ENCODE measurements around the gene DMBX1.

The DMBX1 gene

DNA sequence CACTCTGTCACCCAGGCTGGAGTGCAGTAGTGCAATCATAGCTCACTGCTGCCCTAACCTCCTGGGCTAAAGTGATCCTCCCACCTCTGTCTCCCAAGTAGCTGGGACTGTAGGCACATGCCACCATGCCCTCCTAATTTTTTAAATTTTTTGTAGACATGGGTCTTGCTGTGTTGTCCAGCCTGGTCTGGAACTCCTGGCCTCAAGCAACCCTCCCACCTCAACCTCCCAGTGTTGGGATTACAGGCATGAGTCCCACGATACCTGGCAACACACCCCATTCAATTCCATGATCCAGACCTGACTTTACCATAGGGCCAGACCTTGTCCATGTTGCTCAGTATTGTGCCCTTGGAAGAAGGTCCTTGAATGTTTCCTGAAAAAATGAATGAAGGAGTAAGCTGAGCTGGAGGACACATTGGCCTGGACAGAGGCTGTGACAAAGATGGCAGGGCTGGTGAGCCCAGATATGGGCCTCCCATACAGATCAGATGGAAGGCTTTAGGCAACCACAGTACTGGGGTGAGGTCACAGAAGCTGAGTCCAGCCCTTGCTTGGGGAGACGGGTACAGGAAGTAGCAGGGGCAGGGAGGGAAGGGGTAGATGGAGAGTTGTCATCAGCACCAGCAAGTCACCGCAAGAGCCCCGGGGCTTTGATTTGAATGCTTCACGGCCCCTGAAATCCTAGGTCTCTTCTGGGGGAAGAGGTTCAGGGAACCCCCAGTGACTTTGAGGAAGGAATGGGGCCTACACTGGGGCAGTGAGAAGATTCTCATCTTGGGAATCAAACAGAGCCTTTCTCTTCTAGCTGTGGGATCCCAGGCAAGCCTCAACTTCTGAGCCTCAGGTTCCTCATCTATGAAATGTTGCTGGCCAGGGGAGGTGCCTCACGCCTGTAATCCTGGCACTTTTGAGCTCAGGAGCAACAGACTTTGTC, 40.1 kb upstream of the DMBX1 start:
- peaks cover 26% of the 10 kb centered on the region for H3K27me3 ChIP-seq (replicated peaks; ENCODE audit: control insufficient read depth, insufficient read depth, low read length, poor library complexity, severe bottlenecking)

DNA sequence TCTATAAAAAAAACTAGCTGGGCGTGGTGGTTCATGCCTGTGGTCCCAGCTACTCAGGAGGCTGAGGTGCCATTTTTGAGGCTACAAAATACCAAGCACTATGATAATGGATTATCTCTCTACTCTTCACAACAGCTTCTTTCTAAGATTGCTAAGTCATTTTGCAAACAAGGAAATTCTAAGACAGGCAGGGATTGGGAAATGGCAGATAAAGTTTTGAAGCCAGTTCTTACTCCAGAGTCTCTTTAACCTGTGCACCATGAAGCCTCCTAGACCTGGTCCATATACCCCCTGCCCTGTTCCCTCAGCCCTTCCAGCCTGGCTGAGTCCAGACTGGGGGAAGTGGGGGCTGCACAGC, 39.5 kb upstream of the DMBX1 start:
- peaks cover 6% of the 10 kb centered on the region for H3K4me1 ChIP-seq (ENCODE audit: control insufficient read depth, insufficient read depth, low read length, poor library complexity, severe bottlenecking)
- H3K36me3 ChIP-seq (ENCODE audit: control insufficient read depth, insufficient read depth, low read length), result no peaks in the 10 kb centered on the region
- H3K27me3 ChIP-seq (replicated peaks; ENCODE audit: control insufficient read depth, insufficient read depth, low read length, poor library complexity, severe bottlenecking), result peaks cover 26% of the 10 kb centered on the region

More for the DNA sequence above, 40.1 kb upstream of the DMBX1 start:
- H3K27ac ChIP-seq (ENCODE audit: insufficient read depth, low read length, poor library complexity, severe bottlenecking), result no peak overlapping the region
- H3K36me3 ChIP-seq (ENCODE audit: control insufficient read depth, insufficient read depth, low read length), result no peaks in the 10 kb centered on the region
- no peak for DNase-seq
- no peaks in the 10 kb centered on the region for H3K9me3 ChIP-seq (ENCODE audit: control insufficient read depth, low read length)
- peaks cover 6% of the 10 kb centered on the region for H3K4me1 ChIP-seq (ENCODE audit: control insufficient read depth, insufficient read depth, low read length, poor library complexity, severe bottlenecking)
- H3K4me3 ChIP-seq (ENCODE audit: insufficient read depth, low read depth, low read length, poor library complexity, severe bottlenecking), result no peak overlapping the region

DNA sequence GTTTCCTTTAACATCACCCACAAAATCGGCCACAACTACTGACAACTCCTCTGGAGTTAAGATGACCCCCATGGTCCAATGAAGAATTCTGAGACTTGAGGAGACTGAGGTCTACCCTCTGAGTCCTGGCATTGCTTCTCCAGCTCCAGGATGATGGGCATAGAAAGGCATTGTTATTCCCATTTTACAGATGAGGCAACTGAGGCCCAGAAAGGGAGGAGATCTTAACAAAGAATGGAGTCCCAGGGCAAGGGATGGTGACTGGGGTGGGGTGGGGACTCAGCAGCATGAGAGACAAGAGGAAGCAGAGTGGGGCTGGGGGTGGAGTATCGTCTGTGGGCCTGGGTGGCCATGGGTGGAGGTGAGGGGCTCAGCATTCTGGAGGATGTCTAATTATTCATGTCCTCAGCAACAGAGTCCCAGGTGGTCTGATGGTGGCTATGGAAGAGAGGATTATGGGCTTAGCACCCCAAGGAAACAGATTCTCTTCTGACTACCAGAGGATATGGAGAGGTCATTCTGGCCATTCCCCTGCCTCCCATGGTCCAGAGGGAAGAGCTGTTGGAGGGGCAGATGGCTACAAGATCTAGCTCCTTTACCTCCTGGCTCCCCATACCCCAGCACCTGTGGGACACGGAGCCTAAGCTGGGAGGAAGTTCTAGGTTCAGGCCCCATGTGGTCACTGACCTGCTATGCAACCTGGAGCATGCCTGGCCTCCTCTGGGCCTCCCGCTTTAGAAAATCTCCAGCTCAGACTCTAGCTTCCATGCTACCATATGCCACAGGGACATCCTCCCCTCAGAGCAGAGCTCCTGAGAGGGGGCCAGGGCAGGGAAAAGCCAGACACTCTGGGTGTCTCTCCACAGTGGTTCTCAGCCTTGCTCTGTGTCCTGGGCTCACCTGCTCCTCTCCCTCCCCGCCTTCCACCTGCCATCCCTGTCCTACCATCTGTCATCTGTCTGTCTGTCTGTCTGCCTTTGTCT, 37.4 kb upstream of the DMBX1 start:
- Histone ChIP-seq H3K9me3 (ENCODE audit: control insufficient read depth, low read length) (no peaks in the 10 kb centered on the region), H3K4me1 (ENCODE audit: control insufficient read depth, insufficient read depth, low read length, poor library complexity, severe bottlenecking) (peaks cover 6% of the 10 kb centered on the region), H3K27me3 (replicated peaks; ENCODE audit: control insufficient read depth, insufficient read depth, low read length, poor library complexity, severe bottlenecking) (peaks cover 19% of the 10 kb centered on the region), H3K27ac (ENCODE audit: insufficient read depth, low read length, poor library complexity, severe bottlenecking) (no peak overlapping the region), H3K4me3 (ENCODE audit: insufficient read depth, low read depth, low read length, poor library complexity, severe bottlenecking) (no peak overlapping the region), H3K36me3 (ENCODE audit: control insufficient read depth, insufficient read depth, low read length) (no peaks in the 10 kb centered on the region)
- no peak for DNase-seq

More for the DNA sequence above, 39.5 kb upstream of the DMBX1 start:
- Histone ChIP-seq H3K4me3 (ENCODE audit: insufficient read depth, low read depth, low read length, poor library complexity, severe bottlenecking) (no peak overlapping the region), H3K9me3 (ENCODE audit: control insufficient read depth, low read length) (no peaks in the 10 kb centered on the region), H3K27ac (ENCODE audit: insufficient read depth, low read length, poor library complexity, severe bottlenecking) (no peak overlapping the region)
- DNase-seq, result no peak

DNA sequence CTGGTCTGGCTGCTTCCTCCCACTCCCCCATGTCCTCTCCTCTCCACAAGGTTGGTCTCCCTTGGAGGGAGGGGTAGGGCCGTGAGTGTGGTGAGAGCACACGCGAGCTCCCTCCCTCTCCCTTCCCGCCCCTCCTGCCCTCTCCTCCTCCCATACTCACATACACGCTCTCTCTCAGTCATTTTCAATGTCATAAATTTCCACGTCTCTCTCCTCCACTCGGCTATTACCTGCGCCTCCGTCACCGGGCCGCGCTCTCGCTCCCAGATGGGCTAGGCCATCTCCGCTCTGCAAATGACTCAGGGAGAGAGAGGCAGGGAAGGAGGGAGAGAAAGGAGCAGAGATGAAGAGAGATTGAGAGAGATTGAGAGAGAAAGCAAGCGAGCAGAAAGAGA, 36.7 kb upstream of the DMBX1 start:
- H3K9me3 ChIP-seq (ENCODE audit: control insufficient read depth, low read length), result no peaks in the 10 kb centered on the region
- H3K27ac ChIP-seq (ENCODE audit: insufficient read depth, low read length, poor library complexity, severe bottlenecking), result no peak overlapping the region
- H3K36me3 ChIP-seq (ENCODE audit: control insufficient read depth, insufficient read depth, low read length), result no peaks in the 10 kb centered on the region
- H3K4me3 ChIP-seq (ENCODE audit: insufficient read depth, low read depth, low read length, poor library complexity, severe bottlenecking), result no peak overlapping the region
- H3K27me3 ChIP-seq (replicated peaks; ENCODE audit: control insufficient read depth, insufficient read depth, low read length, poor library complexity, severe bottlenecking), result peaks cover 12% of the 10 kb centered on the region
- H3K4me1 ChIP-seq (ENCODE audit: control insufficient read depth, insufficient read depth, low read length, poor library complexity, severe bottlenecking), result peaks cover 6% of the 10 kb centered on the region
- DNase-seq, result no peak

GRCh38 chr1:46453449-46453848, 36.2 kb upstream of the DMBX1 start:
- Histone ChIP-seq H3K27me3 (replicated peaks; ENCODE audit: control insufficient read depth, insufficient read depth, low read length, poor library complexity, severe bottlenecking) (peaks cover 8% of the 10 kb centered on the region), H3K4me1 (ENCODE audit: control insufficient read depth, insufficient read depth, low read length, poor library complexity, severe bottlenecking) (peaks cover 3% of the 10 kb centered on the region), H3K36me3 (ENCODE audit: control insufficient read depth, insufficient read depth, low read length) (no peaks in the 10 kb centered on the region), H3K9me3 (ENCODE audit: control insufficient read depth, low read length) (no peaks in the 10 kb centered on the region), H3K4me3 (ENCODE audit: insufficient read depth, low read depth, low read length, poor library complexity, severe bottlenecking) (no peak overlapping the region), H3K27ac (ENCODE audit: insufficient read depth, low read length, poor library complexity, severe bottlenecking) (no peak overlapping the region)
- DNase-seq, result no peak

DNA sequence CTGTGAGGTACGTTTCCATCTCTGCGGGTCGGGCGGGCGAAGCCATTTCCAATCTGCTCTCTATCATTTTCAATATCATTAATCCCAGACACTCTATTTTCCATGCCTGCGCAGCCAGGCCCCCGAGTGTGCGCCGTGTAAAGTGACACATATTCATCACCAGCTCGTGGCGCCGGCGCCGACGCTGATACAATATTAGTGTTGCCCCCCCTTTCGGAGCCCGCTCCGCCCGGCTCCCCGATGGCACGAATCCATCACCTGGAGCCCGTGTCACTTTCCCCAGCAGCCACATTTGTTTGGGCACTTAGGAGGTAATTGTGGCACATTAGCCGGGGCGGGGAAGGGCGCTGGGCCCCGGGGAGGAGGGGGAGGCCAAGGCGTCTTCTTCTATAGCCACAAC, 33.7 kb upstream of the DMBX1 start:
- H3K27ac ChIP-seq (ENCODE audit: insufficient read depth, low read length, poor library complexity, severe bottlenecking), result no peak overlapping the region
- no peaks in the 10 kb centered on the region for H3K9me3 ChIP-seq (ENCODE audit: control insufficient read depth, low read length)
- no peak for DNase-seq
- no peaks in the 10 kb centered on the region for H3K4me1 ChIP-seq (ENCODE audit: control insufficient read depth, insufficient read depth, low read length, poor library complexity, severe bottlenecking)
- H3K4me3 ChIP-seq (ENCODE audit: insufficient read depth, low read depth, low read length, poor library complexity, severe bottlenecking), result no peak overlapping the region
- H3K36me3 ChIP-seq (ENCODE audit: control insufficient read depth, insufficient read depth, low read length), result no peaks in the 10 kb centered on the region
- peaks cover 3% of the 10 kb centered on the region for H3K27me3 ChIP-seq (replicated peaks; ENCODE audit: control insufficient read depth, insufficient read depth, low read length, poor library complexity, severe bottlenecking)

DNA sequence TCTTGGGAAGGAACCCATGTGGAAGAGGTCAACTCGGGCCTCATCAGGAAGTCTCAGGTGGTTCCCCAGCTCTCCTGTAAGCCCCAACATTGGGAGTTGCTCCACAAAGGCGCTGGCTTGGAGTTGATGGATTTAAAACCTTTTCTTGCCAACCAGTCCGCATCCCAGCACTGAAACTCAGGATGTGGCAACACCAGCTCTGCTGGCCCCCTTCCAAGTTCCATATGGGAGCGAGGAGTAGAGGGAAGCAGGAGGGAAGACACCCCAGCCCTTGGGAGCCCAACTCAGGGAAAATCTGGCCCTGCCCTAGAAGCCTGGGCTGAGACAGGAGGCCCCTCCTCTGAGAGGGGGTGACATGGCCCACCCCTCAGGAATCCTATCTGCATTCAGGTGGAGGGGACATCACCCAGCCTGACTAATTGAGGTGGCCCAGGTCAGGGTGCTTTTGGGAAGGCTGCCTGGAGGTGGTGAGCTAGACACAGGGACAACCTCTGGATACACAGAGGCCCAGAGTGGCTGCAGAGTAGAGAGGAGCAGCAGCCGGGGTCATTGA, 33.1 kb upstream of the DMBX1 start:
- no peak overlapping the region for H3K4me3 ChIP-seq (ENCODE audit: insufficient read depth, low read depth, low read length, poor library complexity, severe bottlenecking)
- peaks cover 3% of the 10 kb centered on the region for H3K27me3 ChIP-seq (replicated peaks; ENCODE audit: control insufficient read depth, insufficient read depth, low read length, poor library complexity, severe bottlenecking)
- DNase-seq, result no peak
- no peaks in the 10 kb centered on the region for H3K4me1 ChIP-seq (ENCODE audit: control insufficient read depth, insufficient read depth, low read length, poor library complexity, severe bottlenecking)
- no peaks in the 10 kb centered on the region for H3K9me3 ChIP-seq (ENCODE audit: control insufficient read depth, low read length)
- H3K36me3 ChIP-seq (ENCODE audit: control insufficient read depth, insufficient read depth, low read length), result no peaks in the 10 kb centered on the region
- no peak overlapping the region for H3K27ac ChIP-seq (ENCODE audit: insufficient read depth, low read length, poor library complexity, severe bottlenecking)

DNA sequence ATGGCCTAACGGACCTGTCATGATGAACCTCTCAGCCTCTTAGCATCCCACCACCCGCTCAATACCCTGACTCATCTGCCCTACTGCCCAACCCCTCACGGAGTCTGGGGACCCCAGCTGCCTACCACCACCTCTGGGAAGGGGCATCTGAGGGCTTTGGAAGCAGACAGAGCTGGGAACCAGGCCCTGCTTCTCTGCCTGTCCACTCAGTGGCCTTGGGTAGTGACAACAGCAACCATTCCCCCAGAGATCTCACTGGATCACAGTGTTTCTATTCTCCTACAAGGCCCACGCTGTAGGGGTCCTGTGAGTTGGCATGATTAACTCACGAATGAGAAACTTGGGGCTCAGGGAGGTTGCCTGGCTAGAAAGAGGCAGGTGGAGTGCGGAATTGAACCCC, 32.5 kb upstream of the DMBX1 start:
- H3K36me3 ChIP-seq (ENCODE audit: control insufficient read depth, insufficient read depth, low read length), result no peaks in the 10 kb centered on the region
- H3K9me3 ChIP-seq (ENCODE audit: control insufficient read depth, low read length), result no peaks in the 10 kb centered on the region
- no peak for DNase-seq
- no peak overlapping the region for H3K4me3 ChIP-seq (ENCODE audit: insufficient read depth, low read depth, low read length, poor library complexity, severe bottlenecking)
- H3K27me3 ChIP-seq (replicated peaks; ENCODE audit: control insufficient read depth, insufficient read depth, low read length, poor library complexity, severe bottlenecking), result peaks cover 3% of the 10 kb centered on the region
- H3K27ac ChIP-seq (ENCODE audit: insufficient read depth, low read length, poor library complexity, severe bottlenecking), result no peak overlapping the region
- no peaks in the 10 kb centered on the region for H3K4me1 ChIP-seq (ENCODE audit: control insufficient read depth, insufficient read depth, low read length, poor library complexity, severe bottlenecking)

DNA sequence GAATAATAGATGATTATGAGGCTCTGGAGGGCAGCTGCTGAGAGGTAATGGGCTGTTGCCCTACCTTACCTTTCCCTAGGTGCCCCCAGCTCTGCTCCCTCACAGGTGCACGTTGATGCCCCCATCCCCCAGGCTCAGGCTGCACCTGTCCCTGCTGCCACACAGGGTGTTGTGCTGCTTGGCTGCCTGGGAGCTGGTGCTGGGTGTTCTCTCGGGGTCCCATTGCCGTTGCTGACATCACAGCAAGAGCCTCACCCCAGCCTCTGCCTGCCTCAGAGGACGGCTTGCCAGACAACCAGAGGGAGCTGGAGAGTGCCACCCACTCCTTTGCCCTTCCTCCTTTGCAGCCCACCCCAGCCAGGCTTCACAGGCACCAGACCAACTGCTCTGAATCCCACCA, 31.4 kb upstream of the DMBX1 start:
- Histone ChIP-seq H3K27ac (ENCODE audit: insufficient read depth, low read length, poor library complexity, severe bottlenecking) (no peak overlapping the region), H3K4me3 (ENCODE audit: insufficient read depth, low read depth, low read length, poor library complexity, severe bottlenecking) (no peak overlapping the region), H3K36me3 (ENCODE audit: control insufficient read depth, insufficient read depth, low read length) (no peaks in the 10 kb centered on the region), H3K9me3 (ENCODE audit: control insufficient read depth, low read length) (no peaks in the 10 kb centered on the region), H3K27me3 (replicated peaks; ENCODE audit: control insufficient read depth, insufficient read depth, low read length, poor library complexity, severe bottlenecking) (peaks cover 3% of the 10 kb centered on the region), H3K4me1 (ENCODE audit: control insufficient read depth, insufficient read depth, low read length, poor library complexity, severe bottlenecking) (no peaks in the 10 kb centered on the region)
- DNase-seq, result no peak
